GM19455 (cell line): Measurements from ENCODE around the gene PSMB1.
A peak's percentile ranks its signal among the peaks of the same experiment; 100 is the strongest.
"Not testable (repeated sequence)": the region's sequence is repeated elsewhere in the genome, so short reads cannot be mapped to it uniquely, and the experiment has no call there.

Experiments
- ATAC-seq: cut with Tn5 transposase; IDR thresholded peaks from one replicate; pipeline ENCODE4 v1.9.1; 2021; ENCODE audit not compliant: unreplicated experiment

Gene PSMB1

DNA sequence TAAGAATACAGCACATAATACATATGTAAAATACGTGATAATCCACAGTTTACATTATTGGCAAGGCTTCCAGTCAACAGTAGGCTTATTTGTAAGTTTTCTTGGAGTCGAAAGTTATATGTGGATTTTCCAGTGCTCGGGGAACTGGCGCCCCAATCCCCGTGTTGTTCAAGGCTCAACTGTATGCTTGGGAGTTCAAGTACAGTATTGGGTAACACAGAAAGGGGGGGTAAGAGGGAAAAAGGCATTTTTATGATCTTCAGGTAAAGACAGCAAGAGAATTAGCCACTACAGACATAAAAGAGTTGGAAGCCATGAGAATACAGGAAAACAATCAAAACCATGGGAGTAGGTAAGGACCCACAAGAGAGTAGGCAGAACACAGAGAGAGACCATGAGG is 16.4 kb downstream of the PSMB1 start:
- no peak for ATAC-seq

DNA sequence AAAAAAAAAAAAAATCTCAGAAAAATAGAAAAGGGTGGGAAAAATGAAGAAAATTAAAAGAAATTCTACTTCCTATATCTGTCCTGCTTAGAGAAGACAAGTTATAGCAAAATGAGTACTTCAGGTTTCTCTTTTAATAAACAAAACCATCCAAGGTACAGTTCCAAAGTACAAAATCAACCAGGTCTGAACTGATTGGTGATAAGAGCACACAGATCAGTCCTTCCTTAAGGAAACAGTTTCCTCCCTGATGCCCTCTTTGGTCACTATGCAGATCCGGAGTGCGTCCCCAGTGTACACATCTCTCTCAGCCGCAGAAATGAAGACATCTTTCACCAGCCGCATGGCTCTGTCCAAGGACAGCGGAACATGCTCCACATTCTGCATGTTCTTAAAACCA is 18.1 kb downstream of the PSMB1 start:
- ATAC-seq, result no peak

DNA sequence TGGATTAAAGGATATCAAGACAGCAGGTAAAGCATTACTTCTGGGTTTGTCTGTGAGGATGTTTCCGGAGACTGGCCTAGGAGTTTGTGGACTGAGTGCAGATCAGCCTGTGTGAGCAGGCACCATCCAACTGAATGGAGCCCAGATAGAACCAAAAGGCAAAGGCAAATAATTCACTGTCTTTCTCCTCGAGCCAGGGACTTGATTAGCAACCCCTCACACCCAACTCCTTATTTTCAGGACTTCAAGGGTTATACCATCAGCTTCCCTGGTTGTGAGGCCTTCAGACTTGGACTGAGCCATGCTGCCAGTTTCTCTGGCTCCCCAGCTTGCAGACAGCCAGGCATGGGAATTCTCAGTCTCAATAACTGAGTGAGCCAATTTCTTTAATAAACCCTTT is 19.3 kb downstream of the PSMB1 start:
- no peak for ATAC-seq

DNA sequence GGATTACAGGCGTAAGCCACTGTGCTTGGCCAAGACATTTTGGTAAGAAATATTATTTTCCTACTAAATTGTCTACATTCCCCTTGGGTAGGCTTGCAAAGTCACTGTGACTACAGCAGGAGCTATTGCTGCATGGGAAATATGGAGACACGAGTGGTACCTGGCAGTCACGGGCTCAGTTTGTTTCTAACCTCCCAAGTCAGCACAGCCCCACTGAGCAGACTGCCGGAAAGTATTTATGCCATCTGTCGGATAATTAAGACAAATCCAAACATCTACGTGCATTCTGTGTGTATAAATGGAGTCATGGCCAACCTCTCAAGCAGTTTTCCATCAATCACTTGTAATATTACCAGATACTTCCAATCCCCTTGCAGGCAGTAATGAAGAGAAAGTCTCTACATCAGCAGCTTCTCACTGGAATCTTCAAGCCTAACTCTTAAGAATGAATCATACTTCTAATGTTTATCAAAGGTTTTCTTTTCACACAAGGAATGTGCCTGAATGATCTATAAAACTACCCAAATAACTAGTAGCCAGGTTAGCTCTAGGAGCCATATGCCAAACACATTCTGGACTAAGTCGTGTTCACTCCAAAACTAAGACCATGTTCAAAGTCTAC is 20.1 kb downstream of the PSMB1 start:
- ATAC-seq, result no peak

DNA sequence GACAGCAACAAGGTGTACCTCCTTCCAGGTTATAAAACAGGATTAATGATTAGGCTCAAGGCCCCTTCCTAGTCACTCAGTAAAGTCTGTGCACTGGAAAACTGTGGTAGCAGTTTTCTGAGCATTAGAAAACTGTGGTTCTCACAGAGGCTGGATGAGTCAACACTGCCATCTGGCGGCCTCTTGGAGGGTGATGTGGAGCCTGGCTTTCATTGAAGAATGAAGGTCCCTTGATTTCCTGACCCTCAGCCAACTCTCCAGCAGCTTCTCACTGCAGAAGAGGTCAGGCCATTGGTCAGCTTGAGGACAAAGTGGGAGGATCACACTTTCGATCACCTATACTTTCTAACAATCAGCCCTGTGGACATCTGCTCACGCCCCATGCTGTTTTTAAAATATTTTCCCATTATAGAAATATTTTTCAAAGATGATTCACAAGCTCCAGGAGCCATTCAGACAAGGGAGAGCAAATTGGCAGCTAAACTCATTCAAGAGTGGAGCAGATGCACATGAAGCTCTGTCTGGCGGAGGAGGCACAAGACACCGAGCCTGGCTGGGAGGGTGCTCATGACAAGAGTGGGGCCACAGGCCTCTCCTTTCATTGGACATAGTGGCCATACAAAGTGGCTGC is 23.2 kb downstream of the PSMB1 start:
- no peak for ATAC-seq

DNA sequence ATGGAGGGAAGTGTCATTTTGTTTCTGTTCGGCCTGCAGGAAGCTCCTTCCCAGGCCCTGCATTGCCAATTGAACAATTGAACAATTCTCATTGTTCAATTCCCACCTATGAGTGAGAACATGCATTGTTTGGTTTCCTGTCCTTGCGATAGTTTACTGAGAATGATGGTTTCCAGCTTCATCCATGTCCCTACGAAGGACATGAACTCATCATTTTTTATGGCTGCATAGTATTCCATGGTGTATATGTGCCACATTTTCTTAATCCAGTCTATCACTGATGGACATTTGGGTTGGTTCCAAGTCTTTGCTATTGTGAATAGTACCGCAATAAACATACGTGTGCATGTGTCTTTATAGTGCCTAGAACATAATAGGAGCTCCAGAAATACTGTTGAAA is 25.1 kb downstream of the PSMB1 start:
- not testable (repeated sequence) for ATAC-seq

DNA sequence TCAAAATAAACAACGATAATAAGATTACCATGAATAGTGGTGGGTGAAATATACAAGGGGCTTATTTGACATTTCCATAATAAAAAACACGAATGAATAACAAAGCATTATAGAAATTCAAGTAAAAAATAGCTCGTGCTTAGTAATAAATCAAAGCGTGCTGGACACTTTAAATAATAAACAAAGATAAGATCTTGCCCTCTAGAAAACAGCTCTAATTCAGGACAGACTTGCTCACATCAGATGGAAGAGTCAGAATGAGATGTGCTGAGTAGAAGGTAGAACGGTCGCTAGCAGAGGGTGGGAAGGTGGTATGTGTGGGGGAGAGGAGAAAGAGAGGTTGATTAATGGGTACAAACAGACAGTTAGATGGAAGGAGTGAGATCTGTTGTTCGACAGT is 27.3 kb downstream of the PSMB1 start:
- ATAC-seq, result no peak

DNA sequence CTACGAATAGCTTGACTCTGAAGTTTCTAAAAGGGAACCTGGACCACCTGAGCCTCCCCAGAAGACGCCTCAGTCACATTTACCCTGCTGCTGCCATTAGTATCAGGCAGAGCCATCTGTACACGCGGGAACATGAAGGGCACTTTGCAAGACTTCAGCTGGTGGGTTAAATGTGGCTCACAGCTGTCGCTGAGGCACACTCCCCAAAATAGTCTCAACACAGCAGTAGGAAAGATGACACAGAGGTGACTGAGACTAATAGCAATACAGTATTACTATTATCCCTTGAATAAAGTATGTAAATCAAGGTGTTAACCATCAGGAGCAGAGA is 29.0 kb downstream of the PSMB1 start:
- no peak for ATAC-seq

DNA sequence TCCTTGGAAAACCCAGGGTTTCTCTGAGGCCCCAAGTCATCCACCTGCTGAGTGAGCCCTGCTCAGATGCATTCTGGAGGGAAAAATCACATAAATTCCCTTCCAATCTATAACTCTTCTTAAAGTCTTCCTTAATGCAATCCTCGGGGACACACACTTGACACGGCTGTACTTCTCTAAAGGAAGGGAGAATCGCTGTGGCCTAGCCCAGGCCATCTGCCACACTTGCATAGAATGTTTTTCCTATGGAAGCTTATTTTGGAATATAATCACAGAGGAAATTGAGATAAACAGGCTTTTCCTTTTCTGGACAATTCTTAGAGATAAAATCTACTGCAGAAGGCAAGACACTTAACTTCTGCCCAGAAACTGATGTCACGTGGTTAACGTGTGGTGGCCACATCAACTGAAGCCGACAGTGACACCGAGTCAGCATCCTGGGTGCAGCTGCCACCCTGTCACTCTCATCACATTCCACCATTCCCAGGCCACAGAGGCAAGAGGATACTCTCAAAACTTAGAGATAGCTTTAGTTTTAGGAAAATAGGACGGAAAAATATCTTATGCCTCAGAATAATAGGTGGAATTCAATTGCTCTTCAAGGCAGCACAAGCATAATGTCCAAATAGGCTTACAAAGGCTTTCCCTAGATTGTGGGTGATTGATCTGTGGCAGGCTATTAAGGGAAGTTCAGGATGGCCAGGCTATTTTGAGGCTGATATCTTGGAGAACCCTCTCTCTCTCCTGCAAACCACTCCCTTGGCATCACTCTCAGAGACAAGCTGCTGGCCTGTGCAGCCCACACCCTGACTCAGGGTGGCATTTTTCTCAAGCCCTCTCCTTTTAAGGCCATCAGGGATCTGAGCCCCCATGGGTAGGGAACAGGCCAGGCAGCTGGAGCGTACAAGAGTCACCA is 29.6 kb downstream of the PSMB1 start:
- ATAC-seq, result no peak

DNA sequence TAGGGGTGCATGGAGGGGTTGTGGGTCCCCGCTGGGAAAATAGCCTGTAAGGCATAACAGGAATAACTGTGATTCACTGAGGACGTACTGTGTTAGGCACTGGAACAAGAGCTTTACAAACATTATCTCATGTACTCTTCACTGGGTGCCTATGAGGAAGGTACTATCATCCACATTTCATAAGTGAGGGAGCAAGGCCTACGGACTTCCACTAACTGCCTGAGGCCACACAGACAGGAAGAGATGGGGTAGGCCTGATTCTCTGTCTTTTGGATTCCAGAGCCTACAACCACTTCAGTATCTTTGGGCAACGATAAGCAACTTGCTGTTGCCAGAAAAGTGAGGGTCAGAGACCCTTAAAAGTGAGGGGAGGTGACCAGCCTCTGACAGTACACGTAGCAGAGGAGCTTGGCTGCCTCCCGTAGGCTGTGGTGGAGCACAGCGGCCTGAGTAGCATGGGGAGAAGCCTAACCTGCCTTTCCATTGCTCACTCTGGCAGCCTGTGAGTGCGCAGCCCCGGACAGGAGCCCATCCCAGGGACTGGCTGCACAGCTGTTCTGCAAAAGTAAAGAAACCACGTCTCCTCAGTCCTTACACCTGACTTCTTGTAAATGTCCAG is 30.4 kb downstream of the PSMB1 start:
- ATAC-seq, result no peak

DNA sequence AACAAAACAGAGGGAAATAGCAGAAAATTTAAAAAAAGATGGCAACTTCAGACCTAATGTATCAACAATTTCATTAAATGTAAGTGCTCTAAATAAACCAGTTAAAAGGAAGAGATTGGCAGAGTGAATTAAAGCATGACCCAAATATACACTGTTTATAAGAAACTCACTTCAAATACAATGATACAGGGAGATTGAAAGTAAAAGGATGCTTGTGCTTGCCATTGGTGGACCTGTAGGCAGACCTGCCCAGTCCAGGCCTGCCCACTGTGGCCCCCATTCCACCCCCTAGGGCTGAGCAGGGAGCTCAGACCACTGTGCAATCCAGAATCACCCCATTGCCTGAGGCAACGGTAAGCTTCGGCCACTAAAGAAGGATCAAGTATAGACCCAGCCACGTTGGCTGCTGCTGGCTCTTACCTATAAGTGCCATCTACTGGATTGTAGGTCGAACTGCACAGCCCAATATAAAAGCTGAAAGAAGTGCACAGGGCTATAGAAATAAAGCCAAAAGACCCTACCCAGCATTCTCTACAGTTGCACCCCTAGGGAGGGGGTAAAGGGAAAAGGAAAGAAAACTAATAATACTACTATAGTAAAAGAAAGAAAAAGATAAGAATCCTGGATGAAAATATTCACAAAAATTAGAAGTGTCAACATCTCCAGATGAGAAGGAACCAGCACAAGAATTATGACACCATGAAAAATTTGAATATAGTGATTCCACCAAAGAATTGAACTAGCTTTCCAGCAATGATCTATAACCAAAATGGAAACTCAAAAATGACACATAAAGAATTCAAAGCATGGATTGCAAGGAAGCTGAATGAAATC is 36.1 kb downstream of the PSMB1 start:
- ATAC-seq, result peak; percentile 88

DNA sequence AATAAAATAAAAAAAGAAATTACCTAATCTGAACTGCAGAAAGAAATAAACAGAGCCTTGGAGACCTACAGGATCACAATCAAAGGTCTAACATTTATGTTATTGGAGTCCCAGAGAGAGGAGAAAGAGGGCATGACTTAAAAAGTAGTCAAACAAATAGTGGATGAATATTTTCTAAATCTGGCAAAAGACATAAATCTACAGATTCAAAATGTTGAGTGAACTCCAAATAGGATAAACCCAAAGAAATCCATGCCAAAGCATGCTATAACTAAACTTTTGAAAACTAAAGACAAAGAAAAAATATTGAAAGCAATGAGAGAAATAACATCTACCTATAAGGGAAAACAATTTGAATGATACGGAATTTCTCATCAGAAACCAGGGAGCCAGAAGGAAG is 38.2 kb downstream of the PSMB1 start:
- ATAC-seq, result no peak

DNA sequence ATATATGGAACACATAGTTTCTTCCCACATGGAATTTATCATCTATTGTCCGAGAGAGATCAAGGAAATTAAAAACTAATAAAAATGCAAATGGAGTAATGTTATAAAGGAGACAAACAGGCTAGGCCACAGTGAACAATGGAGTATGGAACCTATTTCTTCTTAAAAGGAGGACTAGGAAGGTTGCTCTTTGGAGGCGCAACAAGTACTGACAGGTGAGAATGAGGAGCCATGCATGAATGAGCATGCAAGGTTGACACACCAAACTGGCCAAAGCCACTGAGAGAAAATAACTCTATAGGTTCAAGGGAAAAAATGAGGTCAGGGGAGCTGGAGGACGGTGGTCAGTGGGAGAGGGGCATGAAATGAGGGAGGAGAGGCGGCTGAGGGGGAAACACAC is 40.9 kb downstream of the PSMB1 start:
- no peak for ATAC-seq

DNA sequence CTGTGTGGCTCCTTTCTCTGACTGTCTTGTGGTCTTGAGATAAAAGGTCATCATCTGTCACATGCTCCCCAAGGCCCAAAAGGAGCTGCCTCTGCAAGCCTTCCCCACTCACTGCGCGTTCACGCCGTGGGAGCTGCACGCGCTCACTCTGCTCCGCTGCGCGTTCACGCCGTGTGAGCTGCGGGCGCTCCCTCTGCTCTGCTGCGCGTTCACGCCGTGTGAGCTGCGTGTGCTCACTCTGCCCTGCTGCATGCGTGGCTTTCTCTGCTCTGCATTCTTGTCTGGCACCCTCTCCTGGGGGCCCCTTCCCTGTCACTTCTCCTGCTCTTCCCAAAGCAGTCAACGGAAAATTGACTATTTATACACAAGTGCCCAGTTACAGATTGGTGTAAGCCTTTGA is 42.5 kb downstream of the PSMB1 start:
- no peak for ATAC-seq

DNA sequence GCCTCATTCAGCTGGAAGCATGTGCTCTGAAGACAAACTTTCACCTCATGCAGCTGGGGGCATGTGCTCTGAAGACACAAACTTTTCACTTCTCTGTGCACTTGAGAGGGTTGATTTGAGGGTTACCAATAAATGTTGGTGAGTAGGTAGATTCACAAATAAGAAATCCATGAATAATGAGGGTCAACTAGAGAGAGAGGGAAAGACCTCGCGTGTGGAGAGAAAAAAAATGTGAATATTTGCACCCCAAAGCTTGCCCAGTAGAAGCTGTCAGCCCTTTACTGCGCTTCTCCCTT is 43.4 kb downstream of the PSMB1 start:
- no peak for ATAC-seq

DNA sequence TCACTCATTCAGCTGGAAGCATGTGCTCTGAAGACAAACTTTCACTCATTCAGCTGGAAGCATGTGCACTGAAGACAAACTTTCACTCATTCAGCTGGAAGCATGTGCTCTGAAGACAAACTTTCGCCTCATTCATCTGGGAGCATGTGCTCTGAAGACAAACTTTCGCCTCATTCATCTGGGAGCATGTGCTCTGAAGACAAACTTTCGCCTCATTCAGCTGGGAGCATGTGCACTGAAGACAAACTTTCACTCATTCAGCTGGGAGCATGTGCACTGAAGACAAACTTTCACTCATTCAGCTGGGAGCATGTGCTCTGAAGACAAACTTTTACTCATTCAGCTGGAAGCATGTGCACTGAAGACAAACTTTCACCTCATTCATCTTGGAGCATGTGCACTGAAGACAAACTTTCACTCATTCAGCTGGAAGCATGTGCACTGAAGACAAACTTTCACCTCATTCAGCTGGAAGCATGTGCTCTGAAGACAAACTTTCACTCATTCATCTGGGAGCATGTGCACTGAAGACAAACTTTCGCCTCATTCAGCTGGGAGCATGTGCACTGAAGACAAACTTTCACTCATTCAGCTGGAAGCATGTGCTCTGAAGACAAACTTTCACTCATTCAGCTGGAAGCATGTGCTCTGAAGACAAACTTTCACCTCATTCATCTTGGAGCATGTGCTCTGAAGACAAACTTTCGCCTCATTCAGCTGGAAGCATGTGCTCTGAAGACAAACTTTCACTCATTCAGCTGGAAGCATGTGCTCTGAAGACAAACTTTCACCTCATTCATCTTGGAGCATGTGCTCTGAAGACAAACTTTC is 44.0 kb downstream of the PSMB1 start:
- ATAC-seq, result not testable (repeated sequence)

DNA sequence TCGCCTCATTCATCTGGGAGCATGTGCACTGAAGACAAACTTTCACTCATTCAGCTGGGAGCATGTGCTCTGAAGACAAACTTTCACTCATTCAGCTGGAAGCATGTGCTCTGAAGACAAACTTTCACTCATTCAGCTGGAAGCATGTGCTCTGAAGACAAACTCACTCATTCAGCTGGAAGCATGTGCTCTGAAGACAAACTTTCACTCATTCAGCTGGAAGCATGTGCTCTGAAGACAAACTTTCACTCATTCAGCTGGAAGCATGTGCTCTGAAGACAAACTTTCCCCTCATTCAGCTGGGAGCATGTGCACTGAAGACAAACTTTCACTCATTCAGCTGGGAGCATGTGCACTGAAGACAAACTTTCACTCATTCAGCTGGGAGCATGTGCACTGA is 44.8 kb downstream of the PSMB1 start:
- not testable (repeated sequence) for ATAC-seq

DNA sequence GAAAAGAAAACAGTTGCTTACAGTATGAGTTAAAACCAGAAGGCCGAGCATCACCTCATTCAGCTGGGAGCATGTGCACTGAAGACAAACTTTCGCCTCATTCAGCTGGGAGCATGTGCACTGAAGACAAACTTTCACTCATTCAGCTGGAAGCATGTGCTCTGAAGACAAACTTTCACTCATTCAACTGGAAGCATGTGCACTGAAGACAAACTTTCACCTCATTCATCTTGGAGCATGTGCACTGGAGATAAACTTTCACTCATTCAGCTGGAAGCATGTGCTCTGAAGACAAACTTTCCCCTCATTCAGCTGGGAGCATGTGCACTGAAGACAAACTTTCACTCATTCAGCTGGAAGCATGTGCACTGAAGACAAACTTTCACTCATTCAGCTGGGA is 45.4 kb downstream of the PSMB1 start:
- ATAC-seq, result not testable (repeated sequence)

DNA sequence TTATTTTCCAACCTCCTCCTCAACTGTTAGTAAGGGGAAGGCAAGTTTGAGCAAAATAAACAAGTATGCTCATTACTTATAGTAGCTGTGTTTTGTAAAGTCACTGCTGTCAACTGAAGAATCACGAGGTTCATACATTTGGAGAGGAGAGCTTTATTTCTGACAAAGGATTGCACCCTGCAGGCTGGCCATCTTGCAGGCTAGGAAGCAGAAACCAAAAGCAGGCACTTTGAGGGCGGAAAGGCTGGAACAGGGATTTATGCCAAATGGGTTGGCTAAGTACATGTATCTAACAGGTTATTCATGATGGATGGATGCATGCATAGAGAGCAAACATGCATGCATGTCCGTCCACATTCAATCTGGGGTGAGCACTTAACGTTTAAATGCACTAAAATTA is 46.7 kb downstream of the PSMB1 start:
- ATAC-seq, result no peak

DNA sequence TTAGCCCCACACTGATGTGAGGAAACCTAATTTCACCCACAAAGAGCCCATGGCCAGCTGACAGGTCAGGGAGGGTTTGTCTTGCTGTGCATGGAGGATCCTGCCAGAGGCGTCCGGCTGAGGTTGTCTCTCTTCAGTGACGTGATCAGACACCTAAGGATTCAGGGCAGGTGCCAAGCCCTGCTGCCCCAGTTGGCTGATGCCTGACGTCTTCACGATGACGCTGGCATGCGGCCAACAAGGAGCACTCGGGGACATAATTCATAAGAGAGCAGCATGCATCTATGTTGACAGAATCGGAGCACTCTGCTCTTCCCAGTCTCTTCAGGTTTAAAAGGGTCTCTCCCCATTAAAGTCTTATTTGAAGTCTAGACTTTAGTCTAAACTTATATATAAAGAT is 47.8 kb downstream of the PSMB1 start:
- no peak for ATAC-seq
